HG02623 (cell line): ENCODE results near the gene DLG2.
"Not testable (repeated sequence)": the region's sequence is repeated elsewhere in the genome, so short reads cannot be mapped to it uniquely, and the experiment has no call there.

Source experiments
- ATAC-seq: cut with Tn5 transposase; IDR thresholded peaks from one replicate; pipeline ENCODE4 v1.9.1; 2021; ENCODE audit warnings: moderate library complexity; ENCODE audit not compliant: unreplicated experiment

DLG2 gene

GRCh38 chr11:85647078-85647477 lies 19.9 kb upstream of the DLG2 start:
- ATAC-seq: no peak

- ATAC-seq: no peak
Observed at GRCh38 chr11:85643191-85643614, 16.1 kb upstream of the DLG2 start.

GRCh38 chr11:85634747-85635146 lies 7.6 kb upstream of the DLG2 start:
- ATAC-seq: no peak

GRCh38 chr11:85628771-85629341 lies 1.7 kb upstream of the DLG2 start:
- peak; percentile 2 for ATAC-seq

- peak; percentile 99 for ATAC-seq
Observed at GRCh38 chr11:85627998-85628770, 1.0 kb upstream of the DLG2 start, which contains the start of gene TMEM126B. Gene TMEM126B (plus strand): TSS chr11:85628593. CDS start chr11:85628608, 15 bp downstream.

GRCh38 chr11:85626496-85626895 lies 648 bp downstream of the DLG2 start:
- no peak for ATAC-seq

GRCh38 chr11:85620256-85620655 lies 6.9 kb downstream of the DLG2 start:
- no peak for ATAC-seq

GRCh38 chr11:85619499-85619898 lies 7.6 kb downstream of the DLG2 start:
- no peak for ATAC-seq

- ATAC-seq: not testable (repeated sequence)
Observed at GRCh38 chr11:85611643-85612042, 15.5 kb downstream of the DLG2 start.

- ATAC-seq: not testable (repeated sequence)
Observed at GRCh38 chr11:85609286-85609685, 17.9 kb downstream of the DLG2 start.

GRCh38 chr11:85608621-85609020 lies 18.5 kb downstream of the DLG2 start:
- ATAC-seq: not testable (repeated sequence)

- ATAC-seq: not testable (repeated sequence)
Observed at GRCh38 chr11:85606237-85606636, 20.9 kb downstream of the DLG2 start.

- no peak for ATAC-seq
Observed at GRCh38 chr11:85603220-85603619, 23.9 kb downstream of the DLG2 start.

GRCh38 chr11:85602526-85603213 lies 24.5 kb downstream of the DLG2 start:
- ATAC-seq: no peak

GRCh38 chr11:85599083-85599482 lies 28.1 kb downstream of the DLG2 start:
- ATAC-seq: no peak

GRCh38 chr11:85596886-85597285 lies 30.3 kb downstream of the DLG2 start:
- no peak for ATAC-seq

- ATAC-seq: peak; percentile 71
Observed at GRCh38 chr11:85595285-85595884, 31.8 kb downstream of the DLG2 start.

GRCh38 chr11:85590848-85591483 lies 36.2 kb downstream of the DLG2 start:
- ATAC-seq: no peak

GRCh38 chr11:85589373-85589772 lies 37.8 kb downstream of the DLG2 start:
- no peak for ATAC-seq

GRCh38 chr11:85582111-85582510 lies 45.0 kb downstream of the DLG2 start:
- ATAC-seq: no peak

- ATAC-seq: no peak
Observed at GRCh38 chr11:85575388-85575787, 51.8 kb downstream of the DLG2 start.
